PC-3 (cell line): ENCODE data around the gene MID2. TPM values are rescaled to one million over a fixed set of nuclear protein-coding genes. Genes with fewer than 3 reads are reported as not detected.

Source experiments
- ATAC-seq: fragments of 200-7000 bp; cut with Tn5 transposase; 2 replicates; pipeline ENCODE4 v1.9.1; 2020; ENCODE audit warnings: mild to moderate bottlenecking, moderate library complexity
- BruUV-seq: library from RNA; stranded (reverse); fragments of 400-500 nt; replicated peaks from 2 replicates; lab custom pipeline; 2021; lab: Mats Ljungman, UMichigan
- CTCF ChIA-PET: fragments of 300-600 bp; sonication (Branson Sonifier 250); formaldehyde crosslinking; loops from one replicate; lab custom pipeline; 2022; ENCODE audit warnings: antibody characterized with exemption; lab: Charles Lee
- POLR2A ChIA-PET: fragments of 300-600 bp; sonication (Branson Sonifier 250); formaldehyde crosslinking; loops from one replicate; lab custom pipeline; 2022; ENCODE audit warnings: antibody characterized with exemption; ENCODE audit not compliant: unreplicated experiment; lab: Charles Lee
- DNase-seq: peaks from one replicate; pipeline ENCODE4 v3.0.0-alpha.2; 2015
- H2AFZ ChIP-seq: fragments of 300-600 bp; sonication (generic); 2 replicates; pipeline ENCODE4 v1.6.0; 2016; ENCODE audit warnings: antibody characterized with exemption, low read length
- H3F3A ChIP-seq: fragments of 300-600 bp; sonication (generic); one replicate; pipeline ENCODE4 v1.6.0; 2017; ENCODE audit warnings: antibody characterized with exemption, low read length, control low read depth, mild to moderate bottlenecking; ENCODE audit not compliant: unreplicated experiment
- H3K27ac ChIP-seq: fragments of 300-600 bp; sonication (generic); 2 replicates; pipeline ENCODE4 v1.5.1; 2016; ENCODE audit warnings: mild to moderate bottlenecking, low read length
- H3K27me3 ChIP-seq: fragments of 300-600 bp; sonication (generic); 2 replicates; pipeline ENCODE4 v1.6.1; 2016; ENCODE audit warnings: low read length, mixed read lengths
- H3K36me3 ChIP-seq: fragments of 300-600 bp; sonication (generic); 2 replicates; pipeline ENCODE4 v1.6.1; 2016; ENCODE audit warnings: low read depth, mixed run types, low read length, mixed read lengths
- H3K4me1 ChIP-seq: fragments of 300-600 bp; sonication (generic); 2 replicates; pipeline ENCODE4 v1.5.1; 2016; ENCODE audit warnings: low read length; ENCODE audit not compliant: insufficient read depth
- H3K4me2 ChIP-seq: fragments of 300-600 bp; sonication (generic); 2 replicates; pipeline ENCODE4 v1.6.0; 2016; ENCODE audit warnings: low read length
- H3K4me3 ChIP-seq: fragments of 300-600 bp; sonication (generic); 2 replicates; pipeline ENCODE4 v1.5.1; 2016; ENCODE audit warnings: mild to moderate bottlenecking, low read length, mixed read lengths
- H3K79me2 ChIP-seq: fragments of 300-600 bp; sonication (generic); 2 replicates; pipeline ENCODE4 v1.6.1; 2017; ENCODE audit warnings: low read length, mixed read lengths
- H3K9ac ChIP-seq: fragments of 300-600 bp; sonication (generic); 2 replicates; pipeline ENCODE4 v1.6.0; 2016; ENCODE audit warnings: mild to moderate bottlenecking, low read length
- H3K9me2 ChIP-seq: fragments of 300-600 bp; sonication (generic); replicated peaks from 2 replicates; pipeline ENCODE4 v1.6.1; 2016; ENCODE audit warnings: mixed run types, low read length, mixed read lengths
- H3K9me3 ChIP-seq: fragments of 300-600 bp; sonication (generic); 2 replicates; pipeline ENCODE4 v1.6.1; 2016; ENCODE audit warnings: low read length, mixed read lengths
- H4K20me1 ChIP-seq: fragments of 300-600 bp; sonication (generic); 2 replicates; pipeline ENCODE4 v1.6.1; 2016; ENCODE audit warnings: low read length, mixed read lengths
- EZH2 ChIP-seq: fragments of 300-600 bp; sonication (generic); IDR thresholded peaks from one replicate; pipeline ENCODE4 v1.6.1; 2017; ENCODE audit warnings: antibody characterized with exemption, mild to moderate bottlenecking, low read length; ENCODE audit not compliant: unreplicated experiment
- EZH2phosphoT487 ChIP-seq: fragments of 300-600 bp; sonication (generic); IDR thresholded peaks from 2 replicates; pipeline ENCODE4 v1.6.1; 2018; ENCODE audit warnings: mild to moderate bottlenecking, antibody characterized with exemption, low read length, borderline replicate concordance
- intact Hi-C: fragments of 100-400 bp; cut with micrococcal nuclease; formaldehyde crosslinking; loops from 2 replicates; pipeline ENCODE4 v1.9.0; 2023
- total RNA-seq: library from RNA; depleted of rRNA; stranded (reverse); fragments of >200 nt; gene quantifications from 2 replicates; pipeline ENCODE4 v1.2.3, GENCODE V29; 2014
- TF ChIP-seq, protein P1 (sequence below): fragments of 300-600 bp; sonication (generic); conservative IDR thresholded peaks from 2 replicates; pipeline ENCODE4 v1.5.1; 2017; ENCODE audit warnings: antibody characterized with exemption, low read depth, mild to moderate bottlenecking, low read length

MID2 gene
- total RNA-seq, 1 experiment from 2014 or later: 19.2 TPM

DNA sequence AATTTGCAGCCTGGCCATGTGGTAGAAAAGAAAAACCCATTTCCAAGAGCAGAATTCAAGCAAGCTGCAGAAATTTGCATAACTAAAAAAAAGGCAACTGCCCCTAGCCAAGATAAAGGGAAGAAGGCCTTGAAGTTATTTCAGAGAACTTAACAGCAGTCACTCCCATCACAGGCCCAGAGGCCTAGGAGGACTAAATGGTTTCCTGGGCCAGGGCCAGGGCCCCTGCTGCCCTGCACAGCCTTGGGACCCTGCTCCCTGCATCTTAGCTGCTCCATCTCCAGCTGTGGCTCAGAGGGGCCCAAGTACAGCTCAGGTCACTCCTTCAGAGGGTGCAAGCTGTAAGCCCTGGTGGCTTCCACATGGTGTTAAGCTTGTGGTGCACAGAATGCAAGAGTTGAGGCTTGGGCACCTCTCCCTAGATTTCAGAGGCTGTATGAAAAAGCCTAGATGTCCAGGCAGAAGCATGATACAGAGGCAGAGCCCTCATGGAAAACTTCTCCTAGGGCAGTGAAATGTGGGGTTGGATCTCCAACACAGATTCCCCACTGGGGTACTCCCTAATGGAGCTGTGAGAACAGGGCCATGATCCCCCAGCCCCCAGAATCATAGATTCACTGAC is 6.7 kb upstream of the MID2 start:
- no peak overlapping the region for H3K4me2 ChIP-seq
- DNase-seq (no peak), ATAC-seq (no peak)
- TF ChIP-seq EZH2 (no peak), EZH2phosphoT487 (no peak)
- TF ChIP-seq, protein P1, sequence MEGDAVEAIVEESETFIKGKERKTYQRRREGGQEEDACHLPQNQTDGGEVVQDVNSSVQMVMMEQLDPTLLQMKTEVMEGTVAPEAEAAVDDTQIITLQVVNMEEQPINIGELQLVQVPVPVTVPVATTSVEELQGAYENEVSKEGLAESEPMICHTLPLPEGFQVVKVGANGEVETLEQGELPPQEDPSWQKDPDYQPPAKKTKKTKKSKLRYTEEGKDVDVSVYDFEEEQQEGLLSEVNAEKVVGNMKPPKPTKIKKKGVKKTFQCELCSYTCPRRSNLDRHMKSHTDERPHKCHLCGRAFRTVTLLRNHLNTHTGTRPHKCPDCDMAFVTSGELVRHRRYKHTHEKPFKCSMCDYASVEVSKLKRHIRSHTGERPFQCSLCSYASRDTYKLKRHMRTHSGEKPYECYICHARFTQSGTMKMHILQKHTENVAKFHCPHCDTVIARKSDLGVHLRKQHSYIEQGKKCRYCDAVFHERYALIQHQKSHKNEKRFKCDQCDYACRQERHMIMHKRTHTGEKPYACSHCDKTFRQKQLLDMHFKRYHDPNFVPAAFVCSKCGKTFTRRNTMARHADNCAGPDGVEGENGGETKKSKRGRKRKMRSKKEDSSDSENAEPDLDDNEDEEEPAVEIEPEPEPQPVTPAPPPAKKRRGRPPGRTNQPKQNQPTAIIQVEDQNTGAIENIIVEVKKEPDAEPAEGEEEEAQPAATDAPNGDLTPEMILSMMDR: no peak
- no peaks in the 10 kb centered on the region; the same call in 1 of the 2 replicates for H3K36me3 ChIP-seq
- no peaks in the 10 kb centered on the region for H3K79me2 ChIP-seq
- H3K27me3 ChIP-seq: no peaks in the 10 kb centered on the region
- CTCF ChIA-PET: no interaction called here
- POLR2A ChIA-PET: no interaction called here
- peaks cover 10% of the 10 kb centered on the region; the same call in 1 of the 2 replicates for H3K9me3 ChIP-seq
- H3K9me2 ChIP-seq: no peaks in the 10 kb centered on the region
- no peak overlapping the region for H3K27ac ChIP-seq
- H3K9ac ChIP-seq: no peak overlapping the region
- H3K4me3 ChIP-seq: no peak overlapping the region
- no peaks in the 10 kb centered on the region for H4K20me1 ChIP-seq
- intact Hi-C loops: no loop called here
- peaks cover 9% of the 10 kb centered on the region; the same call in 1 of the 2 replicates for H3K4me1 ChIP-seq
- BruUV-seq: no TSS peak
- no peaks in the 10 kb centered on the region for H3F3A ChIP-seq
- no peak overlapping the region for H2AFZ ChIP-seq

DNA sequence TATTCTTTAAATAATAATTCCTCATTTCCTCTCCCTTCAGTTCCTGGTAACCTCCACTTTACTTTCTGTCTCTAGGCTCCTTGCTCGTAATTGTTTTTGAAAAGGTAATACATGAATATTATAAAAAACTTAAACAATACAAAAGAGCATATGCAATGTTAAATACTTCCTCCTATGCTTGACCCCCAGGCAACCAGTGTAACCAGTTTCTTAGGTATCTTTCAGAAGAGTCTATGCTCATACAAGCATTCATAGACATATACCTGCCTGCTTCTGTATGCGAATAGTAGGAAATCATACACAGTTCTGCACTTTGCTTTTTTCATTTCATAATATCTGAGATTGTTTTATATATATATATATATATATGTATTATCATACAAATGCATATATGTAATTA is 2.6 kb upstream of the MID2 start:
- Histone ChIP-seq H4K20me1 (no peaks in the 10 kb centered on the region), H3K79me2 (peaks cover 16% of the 10 kb centered on the region), H3K27ac (no peak overlapping the region), H3K4me3 (no peak overlapping the region), H3K27me3 (no peaks in the 10 kb centered on the region), H3K4me1 (peaks cover 14% of the 10 kb centered on the region), H3K9me2 (no peaks in the 10 kb centered on the region), H3K9ac (no peak overlapping the region), H3K4me2 (no peak overlapping the region), H2AFZ (no peak overlapping the region), H3F3A (no peaks in the 10 kb centered on the region), H3K36me3 (no peaks in the 10 kb centered on the region; the same call in 1 of the 2 replicates), H3K9me3 (peaks cover 10% of the 10 kb centered on the region; the same call in 1 of the 2 replicates)
- BruUV-seq: no TSS peak
- DNase-seq (peak; percentile 11), ATAC-seq (no peak)
- TF ChIP-seq EZH2phosphoT487: no peak
- no peak for TF ChIP-seq EZH2
- ChIA-PET POLR2A (no interaction called here), CTCF (no interaction called here)
- intact Hi-C loops: no loop called here

DNA sequence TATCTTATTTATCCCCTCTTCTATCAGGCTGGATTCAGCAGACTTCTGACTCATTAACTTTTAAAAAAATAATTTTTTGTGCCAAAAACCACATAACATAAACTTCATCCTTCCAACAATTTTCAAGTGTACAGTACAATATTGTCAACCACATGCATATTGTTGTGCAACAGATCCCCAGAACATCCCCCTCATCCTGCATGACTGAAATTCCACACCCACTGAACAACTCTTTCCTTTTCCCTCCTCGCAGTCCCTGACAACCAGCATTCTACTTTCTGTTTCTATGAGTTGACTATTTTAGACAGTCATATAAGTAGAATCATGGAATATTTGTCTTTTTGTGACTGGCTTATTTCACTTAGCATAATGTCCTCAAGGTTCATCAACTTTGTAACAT is 2.2 kb upstream of the MID2 start:
- Histone ChIP-seq H3K9ac (no peak overlapping the region), H4K20me1 (no peaks in the 10 kb centered on the region), H3K9me3 (peaks cover 10% of the 10 kb centered on the region; the same call in 1 of the 2 replicates), H3K36me3 (no peaks in the 10 kb centered on the region), H3K27ac (no peak overlapping the region), H3K4me1 (peaks cover 14% of the 10 kb centered on the region), H3K9me2 (no peaks in the 10 kb centered on the region), H3K4me3 (no peak overlapping the region), H3K79me2 (peaks cover 20% of the 10 kb centered on the region), H2AFZ (no peak overlapping the region), H3F3A (no peaks in the 10 kb centered on the region), H3K4me2 (peak overlapping the region; percentile 34; the same call in 1 of the 2 replicates), H3K27me3 (no peaks in the 10 kb centered on the region)
- no TSS peak for BruUV-seq
- TF ChIP-seq EZH2phosphoT487 (no peak), EZH2 (no peak)
- TF ChIP-seq, protein P1: no peak
- ChIA-PET CTCF (no interaction called here), POLR2A (no interaction called here)
- DNase-seq (peak; percentile 6), ATAC-seq (no peak)
- intact Hi-C loops: no loop called here
